ENCODE data around the gene TADA1.
A peak's percentile ranks its signal among the peaks of the same experiment; 100 is the strongest.

Gene TADA1

DNA sequence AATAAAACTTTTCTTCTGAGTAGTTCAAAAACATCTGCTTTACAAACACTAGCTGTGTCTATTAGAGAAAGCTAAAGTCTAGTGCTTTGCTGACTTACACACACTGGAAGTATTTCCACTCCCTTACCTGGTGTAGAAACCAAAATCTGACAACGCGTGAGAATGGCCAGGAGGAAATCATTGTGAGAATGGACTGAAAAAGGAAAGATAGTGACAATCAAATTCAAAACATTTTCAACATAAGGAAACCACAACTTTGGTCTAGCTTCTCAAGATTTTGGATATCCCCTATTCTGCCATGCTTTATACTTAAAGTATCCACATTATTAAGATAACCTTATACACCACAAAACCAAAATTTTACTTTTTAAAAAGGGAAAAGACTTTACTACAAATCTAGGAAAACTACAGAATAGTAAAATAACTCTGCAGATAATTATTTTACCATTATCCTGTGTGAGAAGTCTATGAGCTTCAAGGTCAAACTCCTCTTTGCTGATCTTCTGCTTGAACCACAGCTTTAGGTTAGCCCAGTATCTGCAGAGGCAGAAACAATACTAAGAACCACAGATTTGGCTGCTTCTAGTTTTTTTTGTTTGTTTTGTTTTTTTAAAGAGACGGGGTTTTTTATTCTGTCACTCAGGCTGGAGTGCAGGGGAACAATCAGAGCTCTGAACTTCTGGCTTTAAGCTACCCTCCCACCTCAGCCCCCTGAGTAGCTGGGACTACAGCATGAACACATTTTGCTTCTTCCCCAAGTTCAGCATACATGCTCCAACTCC, 6.6 kb downstream of the TADA1 start:
- H3K4me3 ChIP-seq (ENCODE audit: low read depth, low read length): no peak overlapping the region
- no peaks in the 10 kb centered on the region for H3K9me3 ChIP-seq (ENCODE audit: control insufficient read depth, insufficient read depth, low read length)
- no peaks in the 10 kb centered on the region for H3K27me3 ChIP-seq (ENCODE audit: control insufficient read depth, insufficient read depth, low read length)
- H3K36me3 ChIP-seq (ENCODE audit: control insufficient read depth, insufficient read depth, low read length): peaks cover 56% of the 10 kb centered on the region
- H3K9ac ChIP-seq (ENCODE audit: low read depth, low read length): no peak overlapping the region
- H3K4me1 ChIP-seq (ENCODE audit: control insufficient read depth, insufficient read depth, low read length): no peaks in the 10 kb centered on the region
- no peak overlapping the region for H3K27ac ChIP-seq (ENCODE audit: low read depth, low read length)

DNA sequence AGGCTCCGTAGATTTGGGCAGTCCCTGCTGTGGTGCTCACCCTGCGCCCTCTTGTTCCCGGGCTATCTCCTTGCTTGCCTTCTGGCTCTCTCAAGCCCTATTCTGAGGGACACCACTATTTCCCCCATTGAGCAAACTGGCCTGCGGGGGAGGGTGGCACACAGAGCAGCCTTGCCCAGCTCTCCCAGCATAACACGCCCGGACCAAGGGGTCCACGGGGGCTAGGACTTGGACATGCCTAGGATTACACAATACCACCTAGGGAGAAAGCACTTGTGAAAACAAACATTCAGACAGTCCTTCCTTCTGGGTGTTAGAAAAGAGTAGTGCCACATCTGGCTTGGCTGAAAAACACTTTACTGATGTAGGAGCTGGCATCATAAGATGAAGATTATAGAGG, 7.4 kb downstream of the TADA1 start:
- Histone ChIP-seq H3K4me1 (ENCODE audit: control insufficient read depth, insufficient read depth, low read length) (no peaks in the 10 kb centered on the region), H3K9ac (ENCODE audit: low read depth, low read length) (no peak overlapping the region), H3K9me3 (ENCODE audit: control insufficient read depth, insufficient read depth, low read length) (no peaks in the 10 kb centered on the region), H3K27ac (ENCODE audit: low read depth, low read length) (no peak overlapping the region), H3K4me3 (ENCODE audit: low read depth, low read length) (no peak overlapping the region), H3K27me3 (ENCODE audit: control insufficient read depth, insufficient read depth, low read length) (no peaks in the 10 kb centered on the region), H3K36me3 (ENCODE audit: control insufficient read depth, insufficient read depth, low read length) (peaks cover 63% of the 10 kb centered on the region)

DNA sequence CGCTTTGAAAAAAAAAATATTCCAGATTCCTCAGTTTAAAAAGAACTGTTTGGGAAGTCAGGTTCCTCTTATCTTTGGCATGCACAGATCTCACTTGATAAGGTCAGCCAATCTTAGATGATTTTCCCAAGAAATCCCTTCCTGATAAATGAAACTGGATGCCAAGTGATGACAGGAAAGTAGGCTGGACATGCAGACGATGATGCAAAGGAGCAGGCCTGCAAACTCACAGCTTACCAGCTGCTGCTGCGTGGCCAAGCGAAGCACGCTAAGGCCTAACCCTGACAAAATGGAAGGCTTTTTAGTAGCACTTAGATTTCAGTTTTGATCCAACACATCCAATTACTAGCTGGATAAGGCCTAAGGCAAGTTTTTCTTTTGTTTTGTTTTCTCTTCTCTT, 10.1 kb downstream of the TADA1 start:
- Histone ChIP-seq H3K27ac (ENCODE audit: low read depth, low read length) (no peak overlapping the region), H3K27me3 (ENCODE audit: control insufficient read depth, insufficient read depth, low read length) (no peaks in the 10 kb centered on the region), H3K9ac (ENCODE audit: low read depth, low read length) (no peak overlapping the region), H3K9me3 (ENCODE audit: control insufficient read depth, insufficient read depth, low read length) (no peaks in the 10 kb centered on the region), H3K4me3 (ENCODE audit: low read depth, low read length) (no peak overlapping the region), H3K4me1 (ENCODE audit: control insufficient read depth, insufficient read depth, low read length) (0 out of 2 replicates have a peak, but pooled peaks cover 8% of the 10 kb centered on the region), H3K36me3 (ENCODE audit: control insufficient read depth, insufficient read depth, low read length) (peaks cover 80% of the 10 kb centered on the region)

DNA sequence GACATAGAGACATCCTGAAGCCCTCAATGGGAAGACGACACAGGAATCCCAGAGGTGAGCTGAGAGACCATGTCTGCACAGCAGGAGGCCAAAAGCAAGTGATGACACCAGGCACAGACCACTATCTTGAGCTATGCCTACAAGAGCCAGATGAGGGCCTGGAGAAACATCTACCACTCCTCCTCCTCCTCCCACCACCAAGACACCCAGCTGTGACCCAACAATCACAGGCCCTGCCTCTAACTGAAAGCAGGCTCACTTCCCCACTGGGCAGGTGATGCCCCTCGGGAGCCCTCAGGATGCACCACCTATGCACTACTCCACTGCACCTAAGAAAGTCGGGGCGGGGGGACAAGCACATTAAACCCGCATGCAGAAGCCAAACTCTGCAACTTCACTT, 16.5 kb downstream of the TADA1 start:
- Histone ChIP-seq H3K27ac (ENCODE audit: low read depth, low read length) (no peak overlapping the region), H3K9me3 (ENCODE audit: control insufficient read depth, insufficient read depth, low read length) (no peaks in the 10 kb centered on the region), H3K36me3 (ENCODE audit: control insufficient read depth, insufficient read depth, low read length) (peaks cover 97% of the 10 kb centered on the region), H3K9ac (ENCODE audit: low read depth, low read length) (no peak overlapping the region), H3K4me1 (ENCODE audit: control insufficient read depth, insufficient read depth, low read length) (peaks cover 15% of the 10 kb centered on the region), H3K4me3 (ENCODE audit: low read depth, low read length) (no peak overlapping the region), H3K27me3 (ENCODE audit: control insufficient read depth, insufficient read depth, low read length) (no peaks in the 10 kb centered on the region)

DNA sequence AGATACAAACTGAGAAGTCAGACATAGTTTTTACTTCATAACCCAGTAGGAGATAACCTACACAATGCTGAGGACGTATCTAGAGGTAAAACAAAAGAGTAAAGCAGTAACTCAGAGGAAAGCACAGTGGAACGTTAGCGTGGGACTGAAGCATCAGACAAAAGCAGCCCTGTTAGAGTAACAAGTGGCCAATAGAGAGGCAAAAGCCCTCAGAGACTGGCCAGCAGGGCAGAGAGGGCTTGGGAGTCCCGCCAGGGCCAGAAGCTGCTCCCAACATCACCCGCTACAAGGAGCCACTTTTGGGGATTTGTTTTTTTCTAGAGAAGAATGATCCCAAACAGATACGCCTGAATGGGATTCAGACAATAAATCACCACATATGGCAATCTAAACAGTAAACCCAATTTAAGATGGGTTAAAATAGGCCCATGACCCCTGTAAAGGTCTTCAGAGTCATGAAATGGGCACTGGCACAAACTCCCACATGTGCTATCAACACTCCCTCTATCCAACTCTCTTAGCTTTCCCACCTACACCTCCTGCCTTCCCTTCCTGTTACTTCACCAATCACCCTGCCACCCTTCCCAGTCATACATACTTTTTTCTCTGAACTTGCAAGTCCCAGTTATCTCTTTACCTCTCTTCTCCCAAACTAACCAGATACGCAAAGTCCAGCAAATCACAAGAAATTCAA, 17.2 kb downstream of the TADA1 start:
- H3K9ac ChIP-seq (ENCODE audit: low read depth, low read length): no peak overlapping the region
- peak overlapping the region; percentile 34 for H3K27ac ChIP-seq (ENCODE audit: low read depth, low read length)
- H3K36me3 ChIP-seq (ENCODE audit: control insufficient read depth, insufficient read depth, low read length): peaks cover 97% of the 10 kb centered on the region
- H3K9me3 ChIP-seq (ENCODE audit: control insufficient read depth, insufficient read depth, low read length): no peaks in the 10 kb centered on the region
- H3K4me3 ChIP-seq (ENCODE audit: low read depth, low read length): no peak overlapping the region
- no peaks in the 10 kb centered on the region for H3K27me3 ChIP-seq (ENCODE audit: control insufficient read depth, insufficient read depth, low read length)
- H3K4me1 ChIP-seq (ENCODE audit: control insufficient read depth, insufficient read depth, low read length): peaks cover 15% of the 10 kb centered on the region

DNA sequence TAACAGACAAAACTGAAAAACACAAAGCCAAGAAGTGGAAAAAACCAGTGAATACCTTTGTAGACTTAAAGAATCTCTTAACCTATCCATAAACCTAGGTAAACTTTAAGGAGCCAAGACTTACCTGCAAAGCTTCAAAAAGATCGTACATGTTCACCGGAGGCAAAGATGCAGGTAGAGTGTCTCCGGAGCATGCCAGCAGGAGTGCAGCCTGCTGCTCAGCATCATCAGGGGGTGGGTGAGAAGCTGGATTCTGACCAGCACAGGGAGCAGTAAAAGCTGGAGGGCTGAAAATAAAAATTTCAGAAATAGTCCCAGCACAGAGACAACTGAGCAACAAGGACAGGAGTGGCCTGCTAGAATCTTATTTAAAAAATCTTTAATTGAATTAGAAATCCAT, 18.1 kb downstream of the TADA1 start:
- Histone ChIP-seq H3K4me1 (ENCODE audit: control insufficient read depth, insufficient read depth, low read length) (peaks cover 15% of the 10 kb centered on the region), H3K27ac (ENCODE audit: low read depth, low read length) (no peak overlapping the region), H3K4me3 (ENCODE audit: low read depth, low read length) (no peak overlapping the region), H3K36me3 (ENCODE audit: control insufficient read depth, insufficient read depth, low read length) (peaks cover 97% of the 10 kb centered on the region), H3K9me3 (ENCODE audit: control insufficient read depth, insufficient read depth, low read length) (no peaks in the 10 kb centered on the region), H3K27me3 (ENCODE audit: control insufficient read depth, insufficient read depth, low read length) (no peaks in the 10 kb centered on the region), H3K9ac (ENCODE audit: low read depth, low read length) (no peak overlapping the region)

DNA sequence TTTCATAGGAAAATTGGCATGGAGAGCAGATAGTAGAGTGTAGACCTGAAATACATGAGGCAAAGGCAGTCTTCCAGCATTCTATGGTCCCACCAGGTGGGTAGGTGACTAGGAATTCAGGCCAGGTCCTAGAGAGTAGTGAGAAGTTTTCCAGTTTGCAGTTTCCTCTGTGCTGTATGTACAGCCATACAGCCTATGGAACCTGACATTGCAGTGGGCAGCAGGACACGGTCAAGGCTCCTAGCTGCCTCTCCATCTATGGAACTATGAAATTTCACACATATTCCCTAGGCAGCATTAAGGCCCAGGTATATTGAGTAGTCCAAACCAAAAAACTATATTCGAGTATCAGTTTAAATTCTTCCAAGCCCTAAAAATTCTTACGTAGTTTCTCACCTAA, 20.5 kb downstream of the TADA1 start:
- H3K9me3 ChIP-seq (ENCODE audit: control insufficient read depth, insufficient read depth, low read length): no peaks in the 10 kb centered on the region
- H3K4me1 ChIP-seq (ENCODE audit: control insufficient read depth, insufficient read depth, low read length): peaks cover 7% of the 10 kb centered on the region
- no peak overlapping the region for H3K27ac ChIP-seq (ENCODE audit: low read depth, low read length)
- peaks cover 100% of the 10 kb centered on the region for H3K36me3 ChIP-seq (ENCODE audit: control insufficient read depth, insufficient read depth, low read length)
- H3K27me3 ChIP-seq (ENCODE audit: control insufficient read depth, insufficient read depth, low read length): no peaks in the 10 kb centered on the region
- no peak overlapping the region for H3K4me3 ChIP-seq (ENCODE audit: low read depth, low read length)
- H3K9ac ChIP-seq (ENCODE audit: low read depth, low read length): no peak overlapping the region

DNA sequence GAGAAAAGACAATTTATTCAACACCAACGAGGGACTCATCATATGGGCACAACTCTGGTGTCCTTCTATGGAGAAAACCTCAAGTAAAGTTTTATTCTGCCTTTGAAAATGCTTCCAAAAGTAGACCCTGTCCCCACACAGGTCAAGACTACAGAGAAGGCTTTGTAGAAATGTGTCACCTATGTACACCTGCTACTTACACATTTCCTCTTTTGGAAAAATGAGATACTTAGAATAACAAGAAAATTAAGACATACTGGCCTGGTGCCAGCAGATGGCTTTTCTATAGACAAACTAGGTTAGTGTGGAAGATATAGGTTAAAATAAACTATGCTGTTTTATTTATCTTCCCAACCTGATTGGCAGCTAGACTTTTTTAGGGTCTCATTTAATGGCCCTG, 23.1 kb downstream of the TADA1 start:
- Histone ChIP-seq H3K27ac (ENCODE audit: low read depth, low read length) (no peak overlapping the region), H3K4me3 (ENCODE audit: low read depth, low read length) (no peak overlapping the region), H3K4me1 (ENCODE audit: control insufficient read depth, insufficient read depth, low read length) (no peaks in the 10 kb centered on the region), H3K9me3 (ENCODE audit: control insufficient read depth, insufficient read depth, low read length) (no peaks in the 10 kb centered on the region), H3K27me3 (ENCODE audit: control insufficient read depth, insufficient read depth, low read length) (no peaks in the 10 kb centered on the region), H3K36me3 (ENCODE audit: control insufficient read depth, insufficient read depth, low read length) (peaks cover 100% of the 10 kb centered on the region), H3K9ac (ENCODE audit: low read depth, low read length) (no peak overlapping the region)

DNA sequence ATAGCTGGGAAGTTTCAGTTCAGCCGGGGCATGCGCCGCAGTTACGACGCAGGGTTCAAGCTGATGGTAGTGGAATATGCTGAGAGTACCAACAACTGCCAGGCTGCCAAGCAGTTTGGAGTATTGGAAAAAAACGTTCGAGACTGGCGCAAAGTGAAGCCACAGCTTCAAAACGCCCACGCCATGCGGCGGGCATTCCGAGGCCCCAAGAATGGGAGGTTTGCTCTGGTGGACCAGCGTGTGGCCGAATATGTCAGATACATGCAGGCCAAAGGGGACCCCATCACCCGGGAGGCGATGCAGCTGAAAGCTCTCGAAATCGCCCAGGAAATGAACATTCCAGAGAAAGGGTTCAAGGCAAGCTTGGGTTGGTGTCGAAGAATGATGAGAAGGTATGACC, 26.9 kb downstream of the TADA1 start:
- Histone ChIP-seq H3K9ac (ENCODE audit: low read depth, low read length) (no peak overlapping the region), H3K27me3 (ENCODE audit: control insufficient read depth, insufficient read depth, low read length) (no peaks in the 10 kb centered on the region), H3K36me3 (ENCODE audit: control insufficient read depth, insufficient read depth, low read length) (peaks cover 100% of the 10 kb centered on the region), H3K4me3 (ENCODE audit: low read depth, low read length) (no peak overlapping the region), H3K27ac (ENCODE audit: low read depth, low read length) (no peak overlapping the region), H3K9me3 (ENCODE audit: control insufficient read depth, insufficient read depth, low read length) (no peaks in the 10 kb centered on the region), H3K4me1 (ENCODE audit: control insufficient read depth, insufficient read depth, low read length) (no peaks in the 10 kb centered on the region)

DNA sequence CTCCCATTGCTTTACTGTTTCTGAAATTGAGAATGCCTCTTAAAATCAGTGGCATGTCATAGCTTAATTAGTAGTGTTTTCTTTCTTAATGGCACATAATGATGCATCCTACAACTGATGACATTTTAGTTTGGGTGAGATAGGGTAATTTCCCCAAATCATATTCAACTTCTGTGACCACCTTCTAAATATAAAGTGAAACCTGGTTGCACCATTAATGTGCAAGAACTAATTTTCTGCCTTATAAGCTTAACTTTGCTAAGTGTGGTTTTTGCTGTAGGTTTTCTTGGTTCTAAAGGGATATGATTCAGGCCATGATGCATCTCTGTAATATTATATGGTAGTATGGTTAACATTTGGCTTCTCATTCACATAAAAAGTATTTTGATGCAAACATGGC, 27.9 kb downstream of the TADA1 start:
- no peak overlapping the region for H3K4me3 ChIP-seq (ENCODE audit: low read depth, low read length)
- H3K27me3 ChIP-seq (ENCODE audit: control insufficient read depth, insufficient read depth, low read length): no peaks in the 10 kb centered on the region
- H3K9me3 ChIP-seq (ENCODE audit: control insufficient read depth, insufficient read depth, low read length): no peaks in the 10 kb centered on the region
- no peak overlapping the region for H3K27ac ChIP-seq (ENCODE audit: low read depth, low read length)
- no peaks in the 10 kb centered on the region for H3K4me1 ChIP-seq (ENCODE audit: control insufficient read depth, insufficient read depth, low read length)
- H3K9ac ChIP-seq (ENCODE audit: low read depth, low read length): no peak overlapping the region
- peaks cover 100% of the 10 kb centered on the region for H3K36me3 ChIP-seq (ENCODE audit: control insufficient read depth, insufficient read depth, low read length)

DNA sequence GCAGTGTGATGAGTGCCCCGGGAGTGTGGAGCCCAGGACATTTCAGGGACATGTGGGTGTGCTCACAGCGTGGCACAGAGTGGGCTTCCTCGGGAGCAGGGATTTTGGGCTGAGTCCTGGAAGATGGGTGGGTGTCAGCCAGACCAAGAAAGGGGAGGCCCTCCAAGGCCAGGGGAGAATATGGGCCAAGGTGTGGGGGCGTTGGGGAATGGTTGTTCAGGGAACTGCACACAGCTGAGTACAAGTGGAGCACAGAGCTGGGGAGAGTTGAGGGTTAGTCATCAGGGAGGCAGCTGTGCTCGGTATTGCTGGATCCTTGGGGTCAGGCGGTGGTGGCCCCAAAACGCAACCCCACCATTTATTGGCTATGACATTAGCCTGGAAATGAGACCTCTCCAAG, 31.3 kb downstream of the TADA1 start:
- H3K4me3 ChIP-seq (ENCODE audit: low read depth, low read length): no peak overlapping the region

More for the DNA sequence above, 31.3 kb downstream of the TADA1 start:
- peaks cover 92% of the 10 kb centered on the region for H3K36me3 ChIP-seq (ENCODE audit: control insufficient read depth, insufficient read depth, low read length)
- no peak overlapping the region for H3K27ac ChIP-seq (ENCODE audit: low read depth, low read length)
- no peaks in the 10 kb centered on the region for H3K9me3 ChIP-seq (ENCODE audit: control insufficient read depth, insufficient read depth, low read length)
- no peak overlapping the region for H3K9ac ChIP-seq (ENCODE audit: low read depth, low read length)
- H3K4me1 ChIP-seq (ENCODE audit: control insufficient read depth, insufficient read depth, low read length): peaks cover 11% of the 10 kb centered on the region; the same call in 1 of the 2 replicates
- H3K27me3 ChIP-seq (ENCODE audit: control insufficient read depth, insufficient read depth, low read length): no peaks in the 10 kb centered on the region

Measured in HUES48 (cell line).